GM12878 (cell line): ENCODE data around the gene BAG3. TPM values are rescaled to one million over a fixed set of nuclear protein-coding genes. Genes with fewer than 3 reads are reported as not detected.

ENCODE experiments used
- ATAC-seq: fragments of 200-7000 bp; cut with Tn5 transposase; 3 replicates; pipeline ENCODE4 v1.9.1; 2020; ENCODE audit warnings: mild to moderate bottlenecking, moderate library complexity
- BruUV-seq: library from RNA; stranded (reverse); fragments of 400-500 nt; replicated peaks from 2 replicates; lab custom pipeline; 2021; lab: Mats Ljungman, UMichigan
- CTCF ChIA-PET: fragments of 300-600 bp; sonication (Branson Sonifier 250); formaldehyde crosslinking; extraction: SDS; loops from one replicate; lab custom pipeline; 2021; ENCODE audit warnings: inconsistent platforms; lab: Yijun Ruan, JAX
- POLR2A ChIA-PET: fragments of 350-600 bp; formaldehyde crosslinking; extraction: SDS; loops from one replicate; lab custom pipeline; 2021; ENCODE audit warnings: inconsistent platforms; lab: Charles Lee
- RAD21 ChIA-PET: fragments of 300-600 bp; sonication (Branson Sonifier 250); formaldehyde crosslinking; loops from one replicate; lab custom pipeline; 2023; ENCODE audit warnings: antibody characterized with exemption; ENCODE audit not compliant: unreplicated experiment; lab: Charles Lee
- SMC1A ChIA-PET: fragments of 300-600 bp; sonication (Branson Sonifier 250); formaldehyde crosslinking; loops from one replicate; lab custom pipeline; 2023; ENCODE audit not compliant: unreplicated experiment, uncharacterized antibody; lab: Charles Lee
- DNase-seq: peaks from one replicate; pipeline ENCODE4 v3.0.0-alpha.2; 2011; ENCODE audit warnings: low read depth, low spot score
- FAIRE-seq: peaks from 3 replicates; lab custom pipeline; 2011; peaks lifted over from hg19 to GRCh38; lab: Jason Lieb, UNC
- H2AFZ ChIP-seq: 2 replicates; pipeline ENCODE4 v1.6.0; 2011; ENCODE audit warnings: low read depth, low read length, control low read depth; ENCODE audit not compliant: control insufficient read depth
- H3K27ac ChIP-seq: 2 replicates; pipeline ENCODE4 v1.5.1; 2011; ENCODE audit warnings: control low read depth; ENCODE audit not compliant: control insufficient read depth, insufficient read depth
- H3K27me3 ChIP-seq, 2 experiments: replicated peaks in 1 of 2; 2 replicates each; pipeline versions ENCODE4 v1.6.0 to v1.6.1; 2011; ENCODE audit warnings: low read length in 1 of 2; ENCODE audit not compliant: control insufficient read depth in 2 of 2, insufficient read depth in 2 of 2
- H3K36me3 ChIP-seq, 2 experiments: 2 replicates each; pipeline ENCODE4 v1.5.1; 2011; ENCODE audit warnings: low read length in 1 of 2; ENCODE audit not compliant: control insufficient read depth in 2 of 2, insufficient read depth in 2 of 2
- H3K4me1 ChIP-seq: 2 replicates; pipeline ENCODE4 v1.6.1; 2011; ENCODE audit warnings: mild to moderate bottlenecking, low read length, moderate library complexity, mixed read lengths; ENCODE audit not compliant: control insufficient read depth, insufficient read depth
- H3K4me2 ChIP-seq: 2 replicates; pipeline ENCODE4 v1.6.0; 2011; ENCODE audit warnings: control low read depth; ENCODE audit not compliant: control insufficient read depth, insufficient read depth
- H3K4me3 ChIP-seq: fragments of 200-600 bp; sonication (generic); 2 replicates; pipeline ENCODE4 v1.5.1; 2016
- H3K79me2 ChIP-seq: 2 replicates; pipeline ENCODE4 v1.6.0; 2011; ENCODE audit warnings: low read length; ENCODE audit not compliant: control insufficient read depth, insufficient read depth
- H3K9ac ChIP-seq: 2 replicates; pipeline ENCODE4 v1.8.0; 2011; ENCODE audit warnings: low read length, control low read depth, mixed read lengths; ENCODE audit not compliant: control insufficient read depth, insufficient read depth
- H3K9me3 ChIP-seq: replicated peaks from 3 replicates; pipeline ENCODE4 v1.5.1; 2011; ENCODE audit warnings: mild to moderate bottlenecking, low read length; ENCODE audit not compliant: control insufficient read depth, insufficient read depth
- H4K20me1 ChIP-seq: 2 replicates; pipeline ENCODE4 v1.6.0; 2011; ENCODE audit not compliant: control insufficient read depth, insufficient read depth
- CEBPB ChIP-seq, 2 experiments: fragments of 150-350 bp in 1 of 2; IDR thresholded peaks; 2 replicates each; pipeline ENCODE4 v1.6.1; 2012 to 2014; ENCODE audit warnings: low read depth in 2 of 2, low read length in 2 of 2, borderline replicate concordance in 1 of 2, inconsistent platforms in 1 of 2
- E2F4 ChIP-seq: IDR thresholded peaks from 2 replicates; pipeline ENCODE4 v1.6.1; 2012; ENCODE audit warnings: low read depth, low read length, improper control_type of control experiment
- E4F1 ChIP-seq: fragments of 450-650 bp; IDR thresholded peaks from 2 replicates; pipeline ENCODE4 v1.6.1; 2018; ENCODE audit warnings: borderline replicate concordance, mild to moderate bottlenecking; ENCODE audit not compliant: partially characterized antibody
- HDGF ChIP-seq: fragments of 450-650 bp; IDR thresholded peaks from 2 replicates; pipeline ENCODE4 v1.6.1; 2016; ENCODE audit warnings: antibody characterized with exemption
- HSF1 ChIP-seq: fragments of 150-350 bp; IDR thresholded peaks from 2 replicates; pipeline ENCODE4 v1.6.1; 2014; ENCODE audit warnings: mild to moderate bottlenecking, low read depth, low read length
- KLF5 ChIP-seq: fragments of 450-650 bp; IDR thresholded peaks from 2 replicates; pipeline ENCODE4 v1.6.1; 2014; ENCODE audit warnings: mild to moderate bottlenecking; ENCODE audit not compliant: partially characterized antibody
- MTA3 ChIP-seq: IDR thresholded peaks from 2 replicates; pipeline ENCODE4 v1.6.1; 2012; ENCODE audit warnings: low read length, inconsistent platforms, borderline replicate concordance
- NFYA ChIP-seq: IDR thresholded peaks from 2 replicates; pipeline ENCODE4 v1.6.1; 2011; ENCODE audit warnings: low read depth, mild to moderate bottlenecking, low read length, improper control_type of control experiment, borderline replicate concordance
- SIN3A ChIP-seq: IDR thresholded peaks from 2 replicates; pipeline ENCODE4 v1.6.1; 2012; ENCODE audit warnings: low read depth, low read length, improper control_type of control experiment
- SREBF2 ChIP-seq: IDR thresholded peaks from 2 replicates; pipeline ENCODE4 v1.6.1; 2012; ENCODE audit warnings: mild to moderate bottlenecking, low read length
- STAT3 ChIP-seq: IDR thresholded peaks from 2 replicates; pipeline ENCODE4 v1.6.1; 2011; ENCODE audit warnings: low read depth, low read length, improper control_type of control experiment
- TCF12 ChIP-seq: IDR thresholded peaks from 2 replicates; pipeline ENCODE4 v1.6.1; 2011; ENCODE audit warnings: low read depth, mild to moderate bottlenecking, low read length
- USF2 ChIP-seq: IDR thresholded peaks from 2 replicates; pipeline ENCODE4 v1.6.1; 2011; ENCODE audit warnings: low read depth, low read length, improper control_type of control experiment, borderline replicate concordance
- WRNIP1 ChIP-seq: IDR thresholded peaks from 2 replicates; pipeline ENCODE4 v1.6.1; 2011; ENCODE audit warnings: low read depth, low read length, improper control_type of control experiment, borderline replicate concordance
- WGBS: methylation state at CpG from one replicate; pipeline ENCODE4 v1.1.6; 2016; ENCODE audit warnings: low lambda C conversion rate; ENCODE audit not compliant: insufficient replicate concordance, insufficient coverage; ENCODE audit errors: missing lambda C conversion rate; 5-methylcytosine and 5-hydroxymethylcytosine counted together
- in situ Hi-C: fragments of 300-500 bp; cut with MboI; formaldehyde crosslinking; loops from 9 replicates; pipeline ENCODE4 v1.14.3; 2018; ENCODE audit warnings: mixed read lengths
- intact Hi-C: fragments of 100-400 bp; cut with micrococcal nuclease; formaldehyde crosslinking; loops from one replicate; pipeline ENCODE4 v1.14.2; 2022; ENCODE audit not compliant: unreplicated experiment
- polyA plus RNA-seq, 11 experiments: library from polyadenylated mRNA; depleted of rRNA in 4 of 11; unstranded in 6 of 11; stranded (reverse) in 5 of 11; fragments of >200 nt; fragmentation: Nextera tagmentation in 4 of 11; fragmentation: Illumina TruSeq in 1 of 11; extraction: Ambion mirVana in 4 of 11; extraction: Trizol in 1 of 11; gene quantifications; 1 replicate in 1 of 11; 2 replicates in 10 of 11; pipeline versions ENCODE4 v1.2.1 to v1.2.3, GENCODE V29; 2011 to 2016; ENCODE audit warnings: inconsistent platforms in 2 of 11, missing spikeins in 2 of 11, low read depth in 1 of 11
- total RNA-seq, 4 experiments: library from RNA; depleted of rRNA in 3 of 4; stranded (reverse); fragments of >200 nt in 3 of 4; fragmentation: Illumina TruSeq in 1 of 4; extraction: Trizol in 1 of 4; gene quantifications; 2 replicates each; pipeline versions ENCODE4 v1.2.1 to v1.2.3, GENCODE V29; 2013 to 2021

BAG3 gene
- total and polyA plus RNA-seq, 10 of the 15 experiments (the other 5 are each of a cell fraction or from before 2014, with no cell fraction given): 0.71 to 14.1 (median 4.3) TPM

- TF ChIP-seq HSF1 (no peak), KLF5 (no peak)
These were observed 41.7 kb upstream of the BAG3 start (continued) for GRCh38 chr10:119609516-119609915.

- Histone ChIP-seq H3K4me2 (no peak overlapping the region), H2AFZ (no peak overlapping the region), H3K9me3 (no peaks in the 10 kb centered on the region), H3K27me3 (no peaks in the 10 kb centered on the region), H3K27ac (no peak overlapping the region), H3K4me1 (no peaks in the 10 kb centered on the region), H3K9ac (no peak overlapping the region), H3K4me3 (no peak overlapping the region), H3K79me2 (no peaks in the 10 kb centered on the region), H3K36me3 (no peaks in the 10 kb centered on the region), H4K20me1 (no peaks in the 10 kb centered on the region)
- DNase-seq: no peak
- intact Hi-C loops: no loop called here
- ChIA-PET POLR2A (no interaction called here), CTCF (no interaction called here), RAD21 (no interaction called here), SMC1A (no interaction called here)
- no TSS peak for BruUV-seq
- no peak for FAIRE-seq
- 76% methylated on average over 4 of the region's 4 CpGs for WGBS
- ATAC-seq: no peak
- in situ Hi-C loops: no loop called here
- TF ChIP-seq SREBF2: no peak
- no peak for TF ChIP-seq HDGF
- no peak for TF ChIP-seq TCF12
- no peak for TF ChIP-seq STAT3
- TF ChIP-seq E2F4: no peak
- TF ChIP-seq SIN3A: no peak
- no peak for TF ChIP-seq WRNIP1
- TF ChIP-seq E4F1: no peak
- TF ChIP-seq NFYA: no peak
- TF ChIP-seq USF2: no peak
- no peak for TF ChIP-seq CEBPB (IDR thresholded peaks at IDR 0.05; ENCODE audit: borderline replicate concordance in 1 of 2, low read depth in 2 of 2, low read length in 2 of 2)
- TF ChIP-seq MTA3: no peak
These were observed 39.7 kb upstream of the BAG3 start for GRCh38 chr10:119611433-119611832.
